Endometrium (tissue), 2 donors: Measurements from ENCODE around the gene SP140L.
"Not testable (repeated sequence)": the region's sequence is repeated elsewhere in the genome, so short reads cannot be mapped to it uniquely, and the experiment has no call there.

Experiments
- FAIRE-seq: peaks from 2 replicates; lab custom pipeline; 2012; peaks lifted over from hg19 to GRCh38; lab: Jason Lieb, UNC
- donor health status: control.
- donor health status: control.

The SP140L gene

GRCh38 chr2:230323385-230324106 lies 3.4 kb upstream of the SP140L start:
- FAIRE-seq, result no peak

- no peak for FAIRE-seq
Measured at GRCh38 chr2:230324503-230324902, 2.5 kb upstream of the SP140L start.

GRCh38 chr2:230325316-230326243 lies 1.4 kb upstream of the SP140L start:
- FAIRE-seq, result no peak

- FAIRE-seq, result no peak
Measured at GRCh38 chr2:230327418-230328154, 593 bp downstream of the SP140L start.

GRCh38 chr2:230328155-230328458 lies 1.1 kb downstream of the SP140L start:
- FAIRE-seq, result no peak

- FAIRE-seq, result no peak
Measured at GRCh38 chr2:230329946-230330605, 3.1 kb downstream of the SP140L start.

- no peak for FAIRE-seq
Measured at GRCh38 chr2:230330725-230331124, 3.7 kb downstream of the SP140L start.

- FAIRE-seq, result no peak
Measured at GRCh38 chr2:230335461-230335863, 8.5 kb downstream of the SP140L start.

- FAIRE-seq, result no peak
Measured at GRCh38 chr2:230335864-230336506, 9.0 kb downstream of the SP140L start.

GRCh38 chr2:230341936-230342528 lies 15.0 kb downstream of the SP140L start:
- FAIRE-seq, result not testable (repeated sequence)

- FAIRE-seq, result not testable (repeated sequence)
Measured at GRCh38 chr2:230343041-230343624, 16.1 kb downstream of the SP140L start.

- no peak for FAIRE-seq
Measured at GRCh38 chr2:230343747-230344146, 16.8 kb downstream of the SP140L start.

- no peak for FAIRE-seq
Measured at GRCh38 chr2:230346465-230346864, 19.5 kb downstream of the SP140L start.

GRCh38 chr2:230346921-230347533 lies 20.0 kb downstream of the SP140L start:
- FAIRE-seq, result no peak

GRCh38 chr2:230347659-230348305 lies 20.8 kb downstream of the SP140L start:
- no peak for FAIRE-seq

- FAIRE-seq, result no peak
Measured at GRCh38 chr2:230348787-230349186, 21.8 kb downstream of the SP140L start.

- FAIRE-seq, result no peak
Measured at GRCh38 chr2:230356084-230356483, 29.1 kb downstream of the SP140L start.

GRCh38 chr2:230358305-230358704 lies 31.3 kb downstream of the SP140L start:
- no peak for FAIRE-seq

GRCh38 chr2:230360028-230360427 lies 33.0 kb downstream of the SP140L start:
- no peak for FAIRE-seq
